GM12878 (cell line): ENCODE measurements around the gene PLEKHA1. TPM values are rescaled to one million over a fixed set of nuclear protein-coding genes. Genes with fewer than 3 reads are reported as not detected.

Experiments used
- ATAC-seq: fragments of 200-7000 bp; cut with Tn5 transposase; 3 replicates; pipeline ENCODE4 v1.9.1; 2020; ENCODE audit warnings: mild to moderate bottlenecking, moderate library complexity
- BruUV-seq: library from RNA; stranded (reverse); fragments of 400-500 nt; replicated peaks from 2 replicates; lab custom pipeline; 2021; lab: Mats Ljungman, UMichigan
- CTCF ChIA-PET: fragments of 300-600 bp; sonication (Branson Sonifier 250); formaldehyde crosslinking; extraction: SDS; loops from one replicate; lab custom pipeline; 2021; ENCODE audit warnings: inconsistent platforms; lab: Yijun Ruan, JAX
- POLR2A ChIA-PET: fragments of 350-600 bp; formaldehyde crosslinking; extraction: SDS; loops from one replicate; lab custom pipeline; 2021; ENCODE audit warnings: inconsistent platforms; lab: Charles Lee
- RAD21 ChIA-PET: fragments of 300-600 bp; sonication (Branson Sonifier 250); formaldehyde crosslinking; loops from one replicate; lab custom pipeline; 2023; ENCODE audit warnings: antibody characterized with exemption; ENCODE audit not compliant: unreplicated experiment; lab: Charles Lee
- SMC1A ChIA-PET: fragments of 300-600 bp; sonication (Branson Sonifier 250); formaldehyde crosslinking; loops from one replicate; lab custom pipeline; 2023; ENCODE audit not compliant: unreplicated experiment, uncharacterized antibody; lab: Charles Lee
- DNase-seq: peaks from one replicate; pipeline ENCODE4 v3.0.0-alpha.2; 2011; ENCODE audit warnings: low read depth, low spot score
- FAIRE-seq: peaks from 3 replicates; lab custom pipeline; 2011; peaks lifted over from hg19 to GRCh38; lab: Jason Lieb, UNC
- H2AFZ ChIP-seq: 2 replicates; pipeline ENCODE4 v1.6.0; 2011; ENCODE audit warnings: low read depth, low read length, control low read depth; ENCODE audit not compliant: control insufficient read depth
- H3K27ac ChIP-seq: 2 replicates; pipeline ENCODE4 v1.5.1; 2011; ENCODE audit warnings: control low read depth; ENCODE audit not compliant: control insufficient read depth, insufficient read depth
- H3K27me3 ChIP-seq, 2 experiments: replicated peaks in 1 of 2; 2 replicates each; pipeline versions ENCODE4 v1.6.0 to v1.6.1; 2011; ENCODE audit warnings: low read length in 1 of 2; ENCODE audit not compliant: control insufficient read depth in 2 of 2, insufficient read depth in 2 of 2
- H3K36me3 ChIP-seq, 2 experiments: 2 replicates each; pipeline ENCODE4 v1.5.1; 2011; ENCODE audit warnings: low read length in 1 of 2; ENCODE audit not compliant: control insufficient read depth in 2 of 2, insufficient read depth in 2 of 2
- H3K4me1 ChIP-seq: 2 replicates; pipeline ENCODE4 v1.6.1; 2011; ENCODE audit warnings: mild to moderate bottlenecking, low read length, moderate library complexity, mixed read lengths; ENCODE audit not compliant: control insufficient read depth, insufficient read depth
- H3K4me2 ChIP-seq: 2 replicates; pipeline ENCODE4 v1.6.0; 2011; ENCODE audit warnings: control low read depth; ENCODE audit not compliant: control insufficient read depth, insufficient read depth
- H3K4me3 ChIP-seq: fragments of 200-600 bp; sonication (generic); 2 replicates; pipeline ENCODE4 v1.5.1; 2016
- H3K79me2 ChIP-seq: 2 replicates; pipeline ENCODE4 v1.6.0; 2011; ENCODE audit warnings: low read length; ENCODE audit not compliant: control insufficient read depth, insufficient read depth
- H3K9ac ChIP-seq: 2 replicates; pipeline ENCODE4 v1.8.0; 2011; ENCODE audit warnings: low read length, control low read depth, mixed read lengths; ENCODE audit not compliant: control insufficient read depth, insufficient read depth
- H3K9me3 ChIP-seq: replicated peaks from 3 replicates; pipeline ENCODE4 v1.5.1; 2011; ENCODE audit warnings: mild to moderate bottlenecking, low read length; ENCODE audit not compliant: control insufficient read depth, insufficient read depth
- H4K20me1 ChIP-seq: 2 replicates; pipeline ENCODE4 v1.6.0; 2011; ENCODE audit not compliant: control insufficient read depth, insufficient read depth
- ASH2L ChIP-seq: fragments of 300-600, 200-600 bp; sonication (generic); IDR thresholded peaks from 2 replicates; pipeline ENCODE4 v1.6.1; 2017; ENCODE audit warnings: low read depth, mild to moderate bottlenecking, borderline replicate concordance
- CREB1 ChIP-seq: IDR thresholded peaks from 2 replicates; pipeline ENCODE4 v1.6.1; 2012; ENCODE audit warnings: low read depth, mild to moderate bottlenecking, inconsistent platforms
- DPF2 ChIP-seq: fragments of 450-650 bp; IDR thresholded peaks from 2 replicates; pipeline ENCODE4 v1.6.1; 2017; ENCODE audit warnings: mild to moderate bottlenecking
- FOS ChIP-seq: IDR thresholded peaks from 3 replicates; pipeline ENCODE4 v1.6.1; 2011; ENCODE audit warnings: borderline replicate concordance; ENCODE audit not compliant: insufficient read length; ENCODE audit errors: extremely low read depth
- JUNB ChIP-seq: IDR thresholded peaks from 2 replicates; pipeline ENCODE4 v1.6.1; 2016; ENCODE audit warnings: antibody characterized with exemption, mild to moderate bottlenecking
- KDM1A ChIP-seq: fragments of 200-600 bp; sonication (generic); IDR thresholded peaks from 2 replicates; pipeline ENCODE4 v1.6.1; 2016; ENCODE audit warnings: borderline replicate concordance
- MTA3 ChIP-seq: IDR thresholded peaks from 2 replicates; pipeline ENCODE4 v1.6.1; 2012; ENCODE audit warnings: low read length, inconsistent platforms, borderline replicate concordance
- ZNF687 ChIP-seq: fragments of 450-650 bp; IDR thresholded peaks from 2 replicates; pipeline ENCODE4 v1.6.1; 2017; ENCODE audit warnings: mild to moderate bottlenecking, moderate library complexity
- WGBS: methylation state at CpG from one replicate; pipeline ENCODE4 v1.1.6; 2016; ENCODE audit warnings: low lambda C conversion rate; ENCODE audit not compliant: insufficient replicate concordance, insufficient coverage; ENCODE audit errors: missing lambda C conversion rate; 5-methylcytosine and 5-hydroxymethylcytosine counted together
- in situ Hi-C: fragments of 300-500 bp; cut with MboI; formaldehyde crosslinking; loops from 9 replicates; pipeline ENCODE4 v1.14.3; 2018; ENCODE audit warnings: mixed read lengths
- intact Hi-C: fragments of 100-400 bp; cut with micrococcal nuclease; formaldehyde crosslinking; loops from one replicate; pipeline ENCODE4 v1.14.2; 2022; ENCODE audit not compliant: unreplicated experiment
- polyA plus RNA-seq, 11 experiments: library from polyadenylated mRNA; depleted of rRNA in 4 of 11; unstranded in 6 of 11; stranded (reverse) in 5 of 11; fragments of >200 nt; fragmentation: Nextera tagmentation in 4 of 11; fragmentation: Illumina TruSeq in 1 of 11; extraction: Ambion mirVana in 4 of 11; extraction: Trizol in 1 of 11; gene quantifications; 1 replicate in 1 of 11; 2 replicates in 10 of 11; pipeline versions ENCODE4 v1.2.1 to v1.2.3, GENCODE V29; 2011 to 2016; ENCODE audit warnings: inconsistent platforms in 2 of 11, missing spikeins in 2 of 11, low read depth in 1 of 11
- total RNA-seq, 4 experiments: library from RNA; depleted of rRNA in 3 of 4; stranded (reverse); fragments of >200 nt in 3 of 4; fragmentation: Illumina TruSeq in 1 of 4; extraction: Trizol in 1 of 4; gene quantifications; 2 replicates each; pipeline versions ENCODE4 v1.2.1 to v1.2.3, GENCODE V29; 2013 to 2021

Gene PLEKHA1
- total and polyA plus RNA-seq, 10 of the 15 experiments (the other 5 are each of a cell fraction or from before 2014, with no cell fraction given), result 0.15 to 6.0 (median 0.32) TPM

- CTCF ChIA-PET, result interaction anchor here (0.6 kb wide), 1 partner anchor 42 kb away, joined by 3 read pairs; no protein-coding TSS in a partner anchor
- no peak overlapping the region for H3K4me3 ChIP-seq
- no peak overlapping the region for H3K9ac ChIP-seq
- ATAC-seq, result no peak
- H3K9me3 ChIP-seq, result no peaks in the 10 kb centered on the region
- H3K79me2 ChIP-seq, result no peaks in the 10 kb centered on the region
- POLR2A ChIA-PET, result no interaction called here
- H3K4me2 ChIP-seq, result no peak overlapping the region
- SMC1A ChIA-PET, result no interaction called here
- intact Hi-C loops, result no loop called here
- FAIRE-seq, result no peak
- no peak overlapping the region for H2AFZ ChIP-seq
- no peak overlapping the region for H3K27ac ChIP-seq
- no peaks in the 10 kb centered on the region for H3K4me1 ChIP-seq
- no peak for TF ChIP-seq ZNF687
- no peak for TF ChIP-seq DPF2
- no peak for TF ChIP-seq CREB1
- TF ChIP-seq JUNB, result no peak
- no peak for TF ChIP-seq KDM1A
- no peak for TF ChIP-seq ASH2L
- TF ChIP-seq MTA3, result no peak
- no peak for TF ChIP-seq FOS
- in situ Hi-C loops, result no loop called here
- RAD21 ChIA-PET, result no interaction called here
- H4K20me1 ChIP-seq, result no peaks in the 10 kb centered on the region
- 4% methylated on average over 1 of the region's 1 CpG for WGBS
- H3K36me3 ChIP-seq, result no peaks in the 10 kb centered on the region
- no TSS peak for BruUV-seq
- DNase-seq, result no peak
- peaks cover 0 to 4% of the 10 kb centered on the region in 2 experiments; a peak in 2 of 4 replicates for H3K27me3 ChIP-seq
These were observed 13.5 kb upstream of the PLEKHA1 start for GRCh38 chr10:122361046-122361445.
